ENCODE data around the gene TAS2R10. TPM values are rescaled to one million over a fixed set of nuclear protein-coding genes. Genes with fewer than 3 reads are reported as not detected.
"Not testable (repeated sequence)": the region's sequence is repeated elsewhere in the genome, so short reads cannot be mapped to it uniquely, and the experiment has no call there.

TAS2R10 gene
- total and polyA plus RNA-seq, 2 of the 8 experiments (the other 6 are each of a cell fraction or from before 2014, with no cell fraction given): 0.08 TPM; not detected in 1

- H4K91ac ChIP-seq (replicated peaks; ENCODE audit: insufficient read length, low read length); H3K4ac ChIP-seq (replicated peaks; ENCODE audit: insufficient read length, low read depth, low read length); H4K8ac ChIP-seq (ENCODE audit: extremely low read depth, insufficient read depth, low read length); CTCF ChIA-PET (ENCODE audit: partially characterized antibody); H2AFZ ChIP-seq (ENCODE audit: low read length); H2AK5ac ChIP-seq (ENCODE audit: low read depth, low read length); H3K27me3 ChIP-seq (replicated peaks in 1 of 4; ENCODE audit: control insufficient read depth in 3 of 4, extremely low read depth in 1 of 4, insufficient read depth in 3 of 4, low read length in 3 of 4); H3K79me2 ChIP-seq (ENCODE audit: control insufficient read depth in 1 of 2, insufficient read depth in 2 of 2, low read length in 2 of 2); POLR2A ChIA-PET (ENCODE audit: partially characterized antibody); H3K4me3 ChIP-seq (ENCODE audit: extremely low read depth in 1 of 4, insufficient read depth in 2 of 4, low read depth in 3 of 4, low read length in 4 of 4); H3K56ac ChIP-seq (replicated peaks; ENCODE audit: insufficient read length, low read depth, low read length); H3K18ac ChIP-seq (ENCODE audit: extremely low read depth, low read length); FAIRE-seq; H2BK120ac ChIP-seq (replicated peaks; ENCODE audit: low read depth, low read length); H4K5ac ChIP-seq (ENCODE audit: insufficient read length, low read depth, low read length); H3K23ac ChIP-seq (ENCODE audit: insufficient read length); H2BK5ac ChIP-seq (ENCODE audit: low read depth, low read length); H3K23me2 ChIP-seq (ENCODE audit: low read depth, low read length); H3K14ac ChIP-seq (ENCODE audit: insufficient read length); H3K4me1 ChIP-seq (replicated peaks in 1 of 4; ENCODE audit: control insufficient read depth in 3 of 4, insufficient read depth in 4 of 4, low read length in 3 of 4); H3K36me3 ChIP-seq (ENCODE audit: control insufficient read depth in 2 of 4, insufficient read depth in 4 of 4, low read length in 3 of 4); H2BK15ac ChIP-seq (ENCODE audit: low read length); H2BK12ac ChIP-seq (ENCODE audit: low read depth, low read length); H3K79me1 ChIP-seq (ENCODE audit: low read depth, low read length); H3K4me2 ChIP-seq (ENCODE audit: insufficient read depth in 1 of 2, low read depth in 2 of 2, low read length in 2 of 2); H3K9me3 ChIP-seq (ENCODE audit: insufficient read depth in 2 of 2, low read depth in 1 of 2, low read length in 1 of 2); H3K27ac ChIP-seq (ENCODE audit: low read depth, low read length); DNase-seq (ENCODE audit: low read depth in 1 of 2, low spot score in 2 of 2); H2BK20ac ChIP-seq (ENCODE audit: low read length); H4K20me1 ChIP-seq (replicated peaks in 1 of 2; ENCODE audit: control insufficient read depth in 1 of 2, insufficient read depth in 2 of 2, low read length in 2 of 2); H3K9ac ChIP-seq (replicated peaks in 1 of 4; ENCODE audit: extremely low read depth in 1 of 4, low read depth in 3 of 4, low read length in 3 of 4): not testable (repeated sequence)
- WGBS, 2 experiments (ENCODE audit: extremely low coverage in 1 of 2, insufficient coverage in 1 of 2, insufficient read length in 1 of 2, insufficient replicate concordance in 2 of 2, low coverage in 1 of 2, low lambda C conversion rate in 2 of 2, missing lambda C conversion rate in 1 of 2): 75% methylated on average over 4 of the region's 4 CpGs; no CpG with 5 or more reads in 1 of the 2 experiments
Measured at GRCh38 chr12:10791769-10792168, 34.4 kb downstream of the TAS2R10 start.

Measured in H1 (cell line).